Fibroblast of the aortic adventitia (primary cell): Measurements from ENCODE around the gene URI1. TPM values are rescaled to one million over a fixed set of nuclear protein-coding genes. Genes with fewer than 3 reads are reported as not detected.
A peak's percentile ranks its signal among the peaks of the same experiment; 100 is the strongest.
"Not testable (repeated sequence)": the region's sequence is repeated elsewhere in the genome, so short reads cannot be mapped to it uniquely, and the experiment has no call there.

ENCODE experiments used
- DNase-seq: peaks from one replicate; pipeline ENCODE4 v3.0.0-alpha.2; 2010; ENCODE audit warnings: low read depth
- H3K4me3 ChIP-seq: 2 replicates; pipeline ENCODE4 v1.5.1; 2011; ENCODE audit warnings: low read depth, mild to moderate bottlenecking, control low read depth, low read length, moderate library complexity
- total RNA-seq: library from RNA; depleted of rRNA; stranded (reverse); fragments of >200 nt; gene quantifications from 2 replicates; pipeline ENCODE4 v1.2.3, GENCODE V29; 2012; ENCODE audit warnings: low replicate concordance
- TF ChIP-seq, protein P1 (sequence below): IDR thresholded peaks from 2 replicates; pipeline ENCODE4 v1.5.1; 2011; ENCODE audit warnings: mild to moderate bottlenecking, low read length, control low read depth, inconsistent platforms; ENCODE audit not compliant: insufficient read depth

The URI1 gene
- total RNA-seq, 1 donor = 63.8 TPM

GRCh38 chr19:29961311-29961710 is 19.3 kb downstream of the URI1 start:
- no peak overlapping the region for H3K4me3 ChIP-seq
- TF ChIP-seq, protein P1, sequence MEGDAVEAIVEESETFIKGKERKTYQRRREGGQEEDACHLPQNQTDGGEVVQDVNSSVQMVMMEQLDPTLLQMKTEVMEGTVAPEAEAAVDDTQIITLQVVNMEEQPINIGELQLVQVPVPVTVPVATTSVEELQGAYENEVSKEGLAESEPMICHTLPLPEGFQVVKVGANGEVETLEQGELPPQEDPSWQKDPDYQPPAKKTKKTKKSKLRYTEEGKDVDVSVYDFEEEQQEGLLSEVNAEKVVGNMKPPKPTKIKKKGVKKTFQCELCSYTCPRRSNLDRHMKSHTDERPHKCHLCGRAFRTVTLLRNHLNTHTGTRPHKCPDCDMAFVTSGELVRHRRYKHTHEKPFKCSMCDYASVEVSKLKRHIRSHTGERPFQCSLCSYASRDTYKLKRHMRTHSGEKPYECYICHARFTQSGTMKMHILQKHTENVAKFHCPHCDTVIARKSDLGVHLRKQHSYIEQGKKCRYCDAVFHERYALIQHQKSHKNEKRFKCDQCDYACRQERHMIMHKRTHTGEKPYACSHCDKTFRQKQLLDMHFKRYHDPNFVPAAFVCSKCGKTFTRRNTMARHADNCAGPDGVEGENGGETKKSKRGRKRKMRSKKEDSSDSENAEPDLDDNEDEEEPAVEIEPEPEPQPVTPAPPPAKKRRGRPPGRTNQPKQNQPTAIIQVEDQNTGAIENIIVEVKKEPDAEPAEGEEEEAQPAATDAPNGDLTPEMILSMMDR = no peak
- DNase-seq = no peak

- DNase-seq = no peak
- H3K4me3 ChIP-seq = no peak overlapping the region
- TF ChIP-seq, protein P1 = no peak
These were observed 20.8 kb downstream of the URI1 start for GRCh38 chr19:29962793-29963192.

- DNase-seq = no peak
- no peak overlapping the region for H3K4me3 ChIP-seq
- TF ChIP-seq, protein P1 = no peak
These were observed 21.5 kb downstream of the URI1 start for GRCh38 chr19:29963576-29963975.

- TF ChIP-seq, protein P1 = no peak
- no peak for DNase-seq
- H3K4me3 ChIP-seq = no peak overlapping the region
These were observed 22.1 kb downstream of the URI1 start for GRCh38 chr19:29964171-29964570.

DNA sequence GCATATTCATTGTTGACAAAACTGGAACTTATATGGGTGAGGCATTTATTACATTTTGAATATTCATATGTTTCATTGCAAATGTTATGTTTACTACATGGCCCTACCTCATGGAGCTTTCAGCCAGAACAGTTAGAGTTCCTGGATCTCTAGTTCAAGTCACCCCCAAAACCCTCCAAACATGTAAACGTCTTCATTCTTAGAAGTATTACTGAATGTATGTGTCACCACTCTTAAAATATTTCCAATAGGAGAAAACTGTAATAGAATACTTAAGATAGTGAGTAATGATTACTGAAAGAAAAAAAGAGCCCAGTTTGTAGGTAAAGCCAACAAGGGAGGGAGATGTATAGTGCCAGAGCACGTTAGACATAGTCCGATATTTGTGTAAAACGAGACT is 23.5 kb downstream of the URI1 start:
- no peak overlapping the region for H3K4me3 ChIP-seq
- DNase-seq = peak; percentile 51
- TF ChIP-seq, protein P1 = no peak

DNA sequence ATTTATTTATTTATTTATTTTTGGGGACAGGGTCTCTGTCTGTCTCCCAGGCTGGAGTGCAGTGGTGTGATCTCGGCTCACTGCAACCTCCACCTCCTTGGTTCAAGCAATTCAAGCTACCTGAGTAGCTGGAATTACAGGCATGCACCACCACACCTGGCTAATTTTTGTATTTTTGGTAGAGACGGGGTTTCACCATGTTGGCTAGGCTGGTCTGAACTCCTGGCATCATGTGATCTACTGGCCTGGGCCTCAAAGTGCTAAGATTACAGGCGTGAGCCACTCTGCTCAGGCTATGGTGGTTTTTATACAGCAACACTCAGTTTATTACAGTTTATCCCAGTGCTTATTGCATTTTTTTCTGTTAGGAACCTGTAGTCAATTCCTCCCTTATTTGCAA is 24.1 kb downstream of the URI1 start:
- not testable (repeated sequence) for H3K4me3 ChIP-seq, DNase-seq

DNA sequence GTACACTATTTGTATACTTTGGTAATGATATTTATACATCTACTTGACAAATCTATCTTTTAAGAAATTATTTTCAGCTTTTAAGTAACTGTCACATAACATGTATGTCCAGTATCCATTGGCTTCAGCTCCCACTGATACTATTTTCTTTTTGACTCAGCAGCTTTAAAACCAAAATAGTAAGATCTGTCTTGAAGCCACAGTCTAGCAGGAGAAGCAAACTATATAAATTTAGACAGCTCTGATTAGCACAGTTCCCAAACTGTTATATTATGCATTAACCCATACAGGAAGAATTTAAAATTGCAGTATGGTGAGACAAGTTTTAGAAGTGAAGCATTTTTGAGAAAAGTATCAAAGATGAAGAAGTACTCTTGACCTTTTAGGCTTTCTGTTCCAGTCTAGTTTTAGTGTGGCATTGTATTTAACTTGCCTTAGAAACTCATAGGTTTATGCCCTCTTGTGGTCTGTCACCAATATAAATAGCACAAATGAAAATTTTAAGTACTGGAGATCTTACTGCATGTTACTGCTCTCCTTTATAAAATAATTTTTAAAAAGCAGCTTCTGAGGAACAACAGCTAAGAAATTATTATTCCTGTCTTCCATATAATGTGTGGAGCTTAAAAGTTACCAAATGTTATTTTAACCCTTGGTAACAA is 24.7 kb downstream of the URI1 start:
- no peak overlapping the region for H3K4me3 ChIP-seq
- peak; percentile 56 for DNase-seq
- TF ChIP-seq, protein P1 = peak; percentile 42
